DND-41 (cell line): ENCODE data around the gene DOHH.

Experiments
- ATAC-seq: fragments of 200-7000 bp; cut with Tn5 transposase; 3 replicates; pipeline ENCODE4 v1.9.1; 2021; ENCODE audit warnings: low read depth; ENCODE audit not compliant: insufficient read depth
- DNase-seq: peaks from one replicate; pipeline ENCODE4 v3.0.0-alpha.2; 2020
- H2AFZ ChIP-seq: 2 replicates; pipeline ENCODE4 v1.6.0; 2012; ENCODE audit warnings: low read depth, low read length
- H3K27ac ChIP-seq: 2 replicates; pipeline ENCODE4 v1.5.1; 2012; ENCODE audit warnings: low read length, inconsistent platforms
- H3K27me3 ChIP-seq: fragments of 200-600 bp; sonication (generic); 2 replicates; pipeline ENCODE4 v1.6.0; 2012; ENCODE audit warnings: low read length, mild to moderate bottlenecking, inconsistent platforms; ENCODE audit not compliant: insufficient read depth, poor library complexity
- H3K36me3 ChIP-seq: 2 replicates; pipeline ENCODE4 v1.5.1; 2012; ENCODE audit warnings: low read length, inconsistent platforms; ENCODE audit not compliant: insufficient read depth
- H3K4me1 ChIP-seq: 2 replicates; pipeline ENCODE4 v1.5.1; 2012; ENCODE audit warnings: mild to moderate bottlenecking, low read length; ENCODE audit not compliant: insufficient read depth
- H3K4me2 ChIP-seq: 2 replicates; pipeline ENCODE4 v1.6.0; 2012; ENCODE audit warnings: mild to moderate bottlenecking, moderate library complexity, low read length, inconsistent platforms; ENCODE audit not compliant: insufficient read depth
- H3K4me3 ChIP-seq, 2 experiments: fragments of 200-600 bp in 1 of 2; shearing (Covaris generic) in 1 of 2; 2 replicates each; pipeline ENCODE4 v1.5.1; 2012 to 2016; ENCODE audit warnings: inconsistent platforms in 2 of 2, low read length in 2 of 2, mild to moderate bottlenecking in 2 of 2, low read depth in 1 of 2, moderate library complexity in 1 of 2
- H3K79me2 ChIP-seq: 2 replicates; pipeline ENCODE4 v1.6.0; 2012; ENCODE audit warnings: low read length, inconsistent platforms; ENCODE audit not compliant: insufficient read depth
- H3K9ac ChIP-seq: 2 replicates; pipeline ENCODE4 v1.6.0; 2012; ENCODE audit warnings: low read depth, mild to moderate bottlenecking, inconsistent platforms, low read length, moderate library complexity
- H3K9me3 ChIP-seq: 2 replicates; pipeline ENCODE4 v1.5.1; 2012; ENCODE audit warnings: low read length, moderate library complexity, mild to moderate bottlenecking, inconsistent platforms; ENCODE audit not compliant: insufficient read depth, severe bottlenecking
- H4K20me1 ChIP-seq: 2 replicates; pipeline ENCODE4 v1.6.0; 2012; ENCODE audit warnings: low read length; ENCODE audit not compliant: insufficient read depth
- CTCF ChIP-seq: IDR thresholded peaks from 2 replicates; pipeline ENCODE4 v1.5.1; 2012; ENCODE audit warnings: borderline replicate concordance, low read length, moderate library complexity, mild to moderate bottlenecking; ENCODE audit not compliant: poor library complexity, severe bottlenecking; ENCODE audit errors: extremely low read depth
- EZH2 ChIP-seq: IDR thresholded peaks from 3 replicates; pipeline ENCODE4 v1.6.1; 2012; ENCODE audit warnings: borderline replicate concordance, low read depth, mild to moderate bottlenecking, moderate library complexity, low read length, inconsistent platforms; ENCODE audit not compliant: severe bottlenecking

The DOHH gene

DNA sequence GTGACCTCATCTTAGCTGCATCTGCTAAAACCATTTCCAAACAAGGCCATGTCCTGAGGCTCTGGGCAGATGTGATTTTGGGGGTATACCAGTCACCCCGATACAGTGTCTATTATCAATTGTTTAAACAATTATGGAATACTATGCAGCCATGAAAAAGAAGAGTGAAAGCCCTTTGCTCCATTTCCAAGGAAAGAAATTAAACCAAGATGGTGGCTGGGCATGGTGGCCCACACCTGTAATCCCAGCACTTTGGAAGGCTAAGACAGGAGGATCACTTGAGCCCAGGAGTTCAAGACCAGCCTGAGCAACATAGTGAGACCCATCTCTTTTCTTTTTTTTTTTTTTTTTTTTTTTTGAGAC is 39.3 kb upstream of the DOHH start:
- H3K79me2 ChIP-seq: no peaks in the 10 kb centered on the region
- H3K27ac ChIP-seq: no peak overlapping the region
- H3K36me3 ChIP-seq: peaks cover 60% of the 10 kb centered on the region
- H3K9ac ChIP-seq: no peak overlapping the region
- H2AFZ ChIP-seq: no peak overlapping the region
- H3K4me3 ChIP-seq: no peak overlapping the region
- H3K4me2 ChIP-seq: no peak overlapping the region
- TF ChIP-seq EZH2 (no peak), CTCF (no peak)
- H4K20me1 ChIP-seq: peaks cover 31% of the 10 kb centered on the region
- no peaks in the 10 kb centered on the region for H3K27me3 ChIP-seq
- H3K4me1 ChIP-seq: no peaks in the 10 kb centered on the region
- DNase-seq: no peak
- no peak for ATAC-seq
- H3K9me3 ChIP-seq: no peaks in the 10 kb centered on the region

GRCh38 chr19:3538965-3539755 is 38.7 kb upstream of the DOHH start, which contains the start of gene TEKTIP1:
TSS of gene TEKTIP1 (plus strand) at chr19:3539174. CDS start at chr19:3539178, 4 bp downstream.
- Histone ChIP-seq H4K20me1 (peaks cover 35% of the 10 kb centered on the region), H3K9me3 (no peaks in the 10 kb centered on the region), H3K4me1 (no peaks in the 10 kb centered on the region), H3K27ac (no peak within 1 kb of the TSS), H3K9ac (no peak within 1 kb of the TSS), H2AFZ (no peak within 1 kb of the TSS), H3K27me3 (no peaks in the 10 kb centered on the region), H3K4me3 (no peak within 1 kb of the TSS), H3K36me3 (peaks cover 61% of the 10 kb centered on the region), H3K79me2 (no peaks in the 10 kb centered on the region), H3K4me2 (no peak within 1 kb of the TSS)
- ATAC-seq (no peak), DNase-seq (no peak)
- TF ChIP-seq CTCF (no peak), EZH2 (no peak)

DNA sequence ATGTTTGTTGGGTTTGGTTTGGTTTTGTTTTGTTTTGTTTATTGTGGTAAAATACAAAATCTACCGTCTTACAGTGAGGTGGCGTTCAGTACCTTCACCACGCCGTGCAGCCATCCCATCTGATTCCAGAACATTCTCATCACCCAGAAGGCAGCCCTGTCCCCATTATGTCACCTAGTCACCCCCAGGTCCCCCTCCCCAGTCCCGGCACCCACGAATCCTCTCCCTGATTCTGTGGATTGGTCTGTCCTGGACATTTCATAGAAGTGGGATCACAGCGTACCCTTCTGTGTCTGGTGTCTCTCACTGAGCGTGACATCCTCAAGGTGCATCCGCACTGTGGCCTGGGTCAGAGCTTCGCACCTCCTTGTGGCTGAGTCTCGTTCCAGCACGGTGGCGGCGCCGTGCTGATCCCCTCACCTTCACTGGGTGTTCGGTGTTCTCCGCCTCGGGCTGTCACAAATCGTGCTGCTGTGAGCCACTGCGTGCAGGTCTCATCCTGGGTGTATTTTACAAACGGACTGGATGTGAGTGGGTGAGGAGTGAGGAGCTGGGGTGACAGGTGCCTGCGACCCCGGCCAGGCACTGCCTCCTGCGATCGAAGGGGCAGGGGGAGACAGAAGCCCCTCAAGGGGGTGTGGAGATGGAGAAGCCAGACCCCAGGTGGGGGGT is 37.9 kb upstream of the DOHH start:
- peaks cover 35% of the 10 kb centered on the region for H4K20me1 ChIP-seq
- H3K9me3 ChIP-seq: no peaks in the 10 kb centered on the region
- ATAC-seq (no peak), DNase-seq (no peak)
- no peak overlapping the region for H3K4me2 ChIP-seq
- TF ChIP-seq CTCF (no peak), EZH2 (no peak)
- no peaks in the 10 kb centered on the region for H3K79me2 ChIP-seq
- peaks cover 62% of the 10 kb centered on the region for H3K36me3 ChIP-seq
- no peak overlapping the region for H2AFZ ChIP-seq
- no peaks in the 10 kb centered on the region for H3K4me1 ChIP-seq
- H3K27me3 ChIP-seq: no peaks in the 10 kb centered on the region
- H3K4me3 ChIP-seq: no peak overlapping the region
- H3K27ac ChIP-seq: no peak overlapping the region
- no peak overlapping the region for H3K9ac ChIP-seq
